Sigmoid colon (tissue), 7 donors: ENCODE results near the gene TMEM119. TPM values are rescaled to one million over a fixed set of nuclear protein-coding genes. Genes with fewer than 3 reads are reported as not detected.

Experiments
- DNase-seq: peaks from one replicate; pipeline ENCODE4 v3.0.0-alpha.2; 2019
- H3K27ac ChIP-seq, 4 donors: fragments of 200-600 bp; sonication (generic); one replicate each; pipeline ENCODE4 v1.5.1; 2016 to 2019; ENCODE audit warnings: mild to moderate bottlenecking in 1 of 4
- H3K27me3 ChIP-seq, 3 donors: fragments of 200-600 bp; sonication (generic); one replicate each; pipeline ENCODE4 v1.5.1; 2019; ENCODE audit warnings: mild to moderate bottlenecking in 1 of 3
- H3K36me3 ChIP-seq, 4 donors: fragments of 200-600 bp; sonication (generic); one replicate each; pipeline ENCODE4 v1.5.1; 2016 to 2019
- H3K4me1 ChIP-seq, 4 donors: fragments of 200-600 bp; sonication (generic); one replicate each; pipeline ENCODE4 v1.5.1; 2017 to 2019
- H3K4me3 ChIP-seq, 4 donors: fragments of 200-600 bp; sonication (generic); one replicate each; pipeline ENCODE4 v1.5.1; 2017 to 2019; ENCODE audit warnings: mild to moderate bottlenecking in 2 of 4, moderate library complexity in 1 of 4
- H3K9me3 ChIP-seq, 4 donors: fragments of 200-600 bp in 3 of 4; sonication (generic) in 3 of 4; one replicate each; pipeline versions ENCODE4 v1.5.1 to v1.6.1; 2013 to 2019
- EP300 ChIP-seq, 4 donors: sonication (generic); formaldehyde crosslinking; IDR thresholded peaks; one replicate each; pipeline ENCODE4 v1.6.1; 2017; ENCODE audit warnings: antibody characterized with exemption in 4 of 4
- POLR2A ChIP-seq, 2 donors: fragments of 450-650 bp; IDR thresholded peaks; one replicate each; pipeline ENCODE4 v1.6.1; 2016; ENCODE audit warnings: antibody characterized with exemption in 2 of 2, mild to moderate bottlenecking in 2 of 2, moderate library complexity in 2 of 2
- POLR2AphosphoS5 ChIP-seq, 4 donors: sonication (generic); formaldehyde crosslinking; IDR thresholded peaks; one replicate each; pipeline ENCODE4 v1.6.1; 2017; ENCODE audit warnings: antibody characterized with exemption in 4 of 4
- WGBS, 2 donors: extraction: QIAGEN DNeasy Blood & Tissue Kit; methylation state at CpG; one replicate each; pipeline ENCODE4 v1.1.7; 2013; 5-methylcytosine and 5-hydroxymethylcytosine counted together
- intact Hi-C: fragments of 100-400 bp; cut with DNase I; formaldehyde crosslinking; loops from one replicate; pipeline ENCODE4 v1.15.1; 2023
- polyA plus RNA-seq, 3 donors: library from polyadenylated mRNA; stranded (reverse); fragments of 200-250 nt; gene quantifications; one replicate each; pipeline ENCODE4 v1.2.3, GENCODE V29; 2013
- total RNA-seq, 4 donors: library from RNA; depleted of rRNA; stranded (reverse); fragments of >200 nt; gene quantifications; one replicate each; pipeline ENCODE4 v1.1.0, GENCODE V29; 2016
- TF ChIP-seq, protein P1 (sequence below), 4 experiments: fragments of 450-650 bp in 3 of 4; fragments of 200-600 bp in 1 of 4; IDR thresholded peaks; one replicate each; pipeline ENCODE4 v1.5.1; 2016 to 2019; ENCODE audit warnings: antibody characterized with exemption in 4 of 4, mild to moderate bottlenecking in 3 of 4, moderate library complexity in 2 of 4
- donor health status: healthy with polysubstance abuse.
- donor health status: Bipolar disorder and iron deficiency.
- donor health status: healthy.

The TMEM119 gene
- total and polyA plus RNA-seq, 7 donors, result 0.95 to 16.9 (median 6.3) TPM

DNA sequence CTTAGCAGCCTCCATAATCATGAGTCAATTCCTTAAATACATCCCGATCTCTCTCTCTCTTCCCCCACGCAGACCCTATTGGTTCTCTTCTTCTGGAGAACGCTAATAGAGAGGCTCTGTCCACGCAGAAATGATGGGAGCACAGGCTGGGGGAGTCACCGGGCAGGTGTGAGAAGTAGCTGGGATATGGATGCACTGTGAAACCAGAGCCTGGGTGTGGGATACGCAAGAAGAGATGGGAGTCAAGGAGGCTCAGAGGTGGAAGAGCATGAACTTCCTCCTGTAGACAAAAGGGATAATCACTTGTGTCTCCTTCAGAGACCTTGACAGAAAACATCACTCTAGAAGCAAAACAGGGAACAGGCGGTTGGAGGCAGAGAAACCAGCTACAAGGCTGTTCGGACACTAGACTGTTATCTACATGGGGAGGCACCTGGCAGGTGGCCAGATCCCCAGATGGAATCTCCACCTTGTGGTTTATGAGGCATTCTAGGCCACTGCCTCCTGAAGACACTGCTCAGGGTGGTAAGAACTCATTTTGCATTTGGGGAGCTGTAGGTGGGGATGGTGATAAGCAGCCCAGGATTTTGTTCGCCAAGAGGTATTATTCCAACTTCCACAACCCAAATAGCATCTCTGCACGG is 43.0 kb upstream of the TMEM119 start:
- peaks cover 3 to 16% (median 4%) of the 10 kb centered on the region in 4 donors for H3K36me3 ChIP-seq
- no peak overlapping the region for H3K4me3 ChIP-seq
- no peaks in the 10 kb centered on the region for H3K9me3 ChIP-seq
- H3K27me3 ChIP-seq, result no peaks in the 10 kb centered on the region
- TF ChIP-seq, protein P1, sequence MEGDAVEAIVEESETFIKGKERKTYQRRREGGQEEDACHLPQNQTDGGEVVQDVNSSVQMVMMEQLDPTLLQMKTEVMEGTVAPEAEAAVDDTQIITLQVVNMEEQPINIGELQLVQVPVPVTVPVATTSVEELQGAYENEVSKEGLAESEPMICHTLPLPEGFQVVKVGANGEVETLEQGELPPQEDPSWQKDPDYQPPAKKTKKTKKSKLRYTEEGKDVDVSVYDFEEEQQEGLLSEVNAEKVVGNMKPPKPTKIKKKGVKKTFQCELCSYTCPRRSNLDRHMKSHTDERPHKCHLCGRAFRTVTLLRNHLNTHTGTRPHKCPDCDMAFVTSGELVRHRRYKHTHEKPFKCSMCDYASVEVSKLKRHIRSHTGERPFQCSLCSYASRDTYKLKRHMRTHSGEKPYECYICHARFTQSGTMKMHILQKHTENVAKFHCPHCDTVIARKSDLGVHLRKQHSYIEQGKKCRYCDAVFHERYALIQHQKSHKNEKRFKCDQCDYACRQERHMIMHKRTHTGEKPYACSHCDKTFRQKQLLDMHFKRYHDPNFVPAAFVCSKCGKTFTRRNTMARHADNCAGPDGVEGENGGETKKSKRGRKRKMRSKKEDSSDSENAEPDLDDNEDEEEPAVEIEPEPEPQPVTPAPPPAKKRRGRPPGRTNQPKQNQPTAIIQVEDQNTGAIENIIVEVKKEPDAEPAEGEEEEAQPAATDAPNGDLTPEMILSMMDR (IDR thresholded peaks at IDR 0.05), result no peak
- TF ChIP-seq POLR2A (IDR thresholded peaks at IDR 0.05) (no peak), POLR2AphosphoS5 (IDR thresholded peaks at IDR 0.05) (no peak), EP300 (IDR thresholded peaks at IDR 0.05) (no peak)
- H3K27ac ChIP-seq, result peak overlapping the region in 3 of 4 donors; percentile 52 to 64 (median 63)
- peaks cover 0 to 73% (median 51%) of the 10 kb centered on the region in 4 donors for H3K4me1 ChIP-seq
- intact Hi-C loops, result no loop called here
- WGBS, 2 donors, result 79 to 81% methylated on average over 10 of the region's 10 CpGs
- peak; percentile 82 for DNase-seq

DNA sequence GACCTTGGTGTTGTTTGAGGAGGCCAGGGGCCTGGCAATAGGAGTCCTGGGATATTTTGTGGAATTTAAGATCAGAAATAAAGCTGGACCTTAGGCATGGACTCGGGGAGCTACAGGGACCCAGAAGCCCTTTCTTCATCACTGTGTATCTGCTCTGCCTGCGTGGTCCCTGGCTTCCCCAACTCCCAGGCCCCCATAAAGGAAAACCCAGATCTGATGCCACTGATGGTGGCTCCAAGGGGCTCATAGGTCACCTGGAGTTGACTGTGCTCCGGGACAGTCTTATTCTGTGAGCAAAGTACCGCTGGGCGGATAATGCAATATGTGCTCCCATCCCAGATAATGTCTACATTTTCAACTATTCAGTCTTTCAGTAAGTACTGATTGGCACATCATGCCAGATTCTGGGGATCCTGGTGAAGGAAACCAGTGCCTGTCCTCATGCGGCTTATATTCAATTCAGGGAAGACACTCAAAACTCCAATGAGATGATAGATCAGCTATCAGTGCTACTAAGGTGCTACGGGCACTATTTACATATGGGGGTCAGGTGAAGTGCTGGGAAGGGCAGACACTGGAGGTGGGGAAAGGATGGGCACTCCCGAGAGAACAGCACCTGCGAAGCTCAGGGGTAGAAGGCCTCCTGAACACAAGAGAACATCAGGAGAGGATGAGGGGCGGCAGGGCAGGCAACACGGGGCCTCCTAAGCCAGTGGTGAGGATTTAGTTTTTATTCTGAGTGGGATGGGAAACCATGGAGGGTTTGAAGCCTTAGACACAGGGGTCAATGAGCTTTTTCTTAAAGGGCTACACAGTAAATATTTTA is 41.3 kb upstream of the TMEM119 start:
- DNase-seq, result no peak
- TF ChIP-seq EP300 (IDR thresholded peaks at IDR 0.05) (no peak), POLR2AphosphoS5 (IDR thresholded peaks at IDR 0.05) (no peak), POLR2A (IDR thresholded peaks at IDR 0.05) (no peak)
- TF ChIP-seq, protein P1 (IDR thresholded peaks at IDR 0.05), result no peak
- Histone ChIP-seq H3K27ac (peak overlapping the region; percentile 43 to 74 (median 50)), H3K27me3 (no peaks in the 10 kb centered on the region), H3K4me1 (peaks cover 0 to 72% (median 51%) of the 10 kb centered on the region in 4 donors), H3K4me3 (no peak overlapping the region), H3K36me3 (no peaks in the 10 kb centered on the region), H3K9me3 (no peaks in the 10 kb centered on the region)
- 85 to 91% methylated on average over 11 of the region's 11 CpGs for WGBS, 2 donors
- intact Hi-C loops, result loop anchor here (10.0 kb wide), 1 partner anchor 456 kb away; the partner anchor contains the start of genes ALKBH2 and UNG

DNA sequence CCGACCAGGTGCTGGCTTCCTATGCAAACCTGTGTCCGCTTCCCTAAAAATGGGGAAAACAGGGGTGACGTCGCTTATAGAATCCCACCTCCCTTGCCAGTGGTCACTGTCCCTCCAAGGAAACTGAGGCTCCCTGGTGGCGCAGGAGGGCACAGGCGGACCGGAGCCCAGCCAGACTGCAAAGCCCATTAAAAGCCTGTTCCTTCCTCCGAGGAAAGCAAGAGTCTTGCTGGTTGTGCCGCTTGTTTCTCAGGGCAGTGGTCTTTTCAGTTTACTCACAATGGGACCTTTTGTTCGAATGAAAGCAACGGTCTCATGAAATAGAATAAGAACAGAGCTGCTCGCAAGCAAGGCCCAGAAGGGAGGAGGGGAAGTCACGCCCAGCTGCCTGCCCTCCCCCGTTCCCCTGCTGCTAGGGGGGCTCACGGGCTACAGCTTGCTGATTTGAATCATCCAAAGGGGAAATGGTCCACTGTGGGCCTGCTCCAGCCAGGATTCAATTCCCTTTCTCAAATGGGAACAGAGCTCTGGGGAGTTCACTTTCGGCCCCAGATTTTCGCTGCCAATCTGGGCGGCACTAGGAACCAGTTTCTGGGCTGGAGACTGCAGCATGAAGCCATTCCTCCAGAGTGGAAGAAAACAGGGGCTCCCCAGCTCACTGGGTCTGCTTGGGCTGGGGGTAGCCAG is 40.4 kb upstream of the TMEM119 start:
- H3K4me1 ChIP-seq, result peaks cover 0 to 69% (median 44%) of the 10 kb centered on the region in 4 donors

DNA sequence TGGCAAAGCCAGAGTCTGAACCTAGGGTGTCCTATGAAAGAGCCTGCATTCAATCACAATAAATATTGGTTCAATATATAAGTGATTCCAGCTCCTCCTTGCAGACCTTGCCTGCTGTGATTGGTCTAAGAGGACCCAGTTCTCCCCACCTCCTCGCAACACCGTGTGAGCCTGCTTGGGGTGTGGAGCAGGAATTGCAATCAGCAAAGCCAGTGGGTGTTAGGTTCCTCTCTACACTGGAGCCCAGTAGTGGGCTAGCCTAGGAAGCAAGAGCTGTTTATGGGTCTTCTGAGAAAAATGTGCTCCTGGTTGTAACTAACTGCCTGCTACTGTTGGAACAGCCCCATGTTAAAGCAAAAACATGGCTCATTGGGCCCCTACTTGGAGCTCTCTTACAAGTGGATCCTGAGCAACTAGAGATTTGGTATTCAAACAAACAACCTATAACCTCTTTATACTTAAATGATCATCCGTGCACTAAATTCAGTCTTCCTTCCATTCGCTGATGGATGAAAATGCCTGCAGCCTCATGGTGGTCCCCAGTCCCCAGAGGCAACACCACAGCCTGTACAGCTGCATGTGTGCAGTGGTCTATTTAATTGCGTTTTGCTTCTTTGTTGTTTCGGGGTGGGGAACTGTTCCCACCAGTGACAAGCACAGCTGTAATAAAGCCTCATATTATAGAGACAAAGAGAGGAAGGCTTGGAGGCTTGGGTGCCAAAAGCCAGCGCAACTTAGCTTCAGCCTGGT is 39.5 kb upstream of the TMEM119 start:
- DNase-seq, result peak; percentile 36
- TF ChIP-seq POLR2AphosphoS5 (IDR thresholded peaks at IDR 0.05), result no peak
- TF ChIP-seq, protein P1 (IDR thresholded peaks at IDR 0.05), result no peak
- TF ChIP-seq EP300 (IDR thresholded peaks at IDR 0.05), result no peak
- no peak for TF ChIP-seq POLR2A (IDR thresholded peaks at IDR 0.05)
- Histone ChIP-seq H3K9me3 (no peaks in the 10 kb centered on the region), H3K4me3 (no peak overlapping the region), H3K4me1 (peaks cover 0 to 67% (median 43%) of the 10 kb centered on the region in 4 donors), H3K27me3 (no peaks in the 10 kb centered on the region), H3K27ac (peak overlapping the region in 3 of 4 donors; percentile 46 to 74 (median 55)), H3K36me3 (no peaks in the 10 kb centered on the region)
- 65 to 84% methylated on average over 7 of the region's 7 CpGs for WGBS, 2 donors
- intact Hi-C loops, result loop anchor here (10.0 kb wide), 1 partner anchor 457 kb away; the partner anchor contains the start of genes ALKBH2 and UNG

More for the DNA sequence above, 40.4 kb upstream of the TMEM119 start:
- Histone ChIP-seq H3K27ac (peak overlapping the region; percentile 43 to 74 (median 50)), H3K36me3 (no peaks in the 10 kb centered on the region), H3K4me3 (peak overlapping the region in 3 of 4 donors; percentile 8 to 18 (median 13)), H3K27me3 (no peaks in the 10 kb centered on the region), H3K9me3 (no peaks in the 10 kb centered on the region)
- intact Hi-C loops, result loop anchor here (10.0 kb wide), 1 partner anchor 457 kb away; the partner anchor contains the start of genes ALKBH2 and UNG
- 50 to 58% methylated on average over 18 of the region's 18 CpGs for WGBS, 2 donors
- peak; percentile 85 for DNase-seq
- peak in 3 of 4 donors; percentile 47 to 63 (median 55) for TF ChIP-seq POLR2AphosphoS5 (IDR thresholded peaks at IDR 0.05)
- no peak for TF ChIP-seq EP300 (IDR thresholded peaks at IDR 0.05)
